AG09309 (cell line): Measurements from ENCODE around the gene SVEP1.

Source experiments
- DNase-seq: peaks from one replicate; pipeline ENCODE4 v3.0.0-alpha.2; 2010; ENCODE audit warnings: low read depth
- H3K4me3 ChIP-seq: 2 replicates; pipeline ENCODE4 v1.5.1; 2011; ENCODE audit warnings: mild to moderate bottlenecking, low read depth, low read length, moderate library complexity; ENCODE audit not compliant: control insufficient read depth
- CTCF ChIP-seq: IDR thresholded peaks from 2 replicates; pipeline ENCODE4 v1.5.1; 2011; ENCODE audit warnings: mild to moderate bottlenecking, low read depth, low read length, inconsistent platforms; ENCODE audit not compliant: insufficient read depth, control insufficient read depth; ENCODE audit errors: missing control alignments

The SVEP1 gene

GRCh38 chr9:110486218-110486617 lies 93.3 kb downstream of the SVEP1 start:
- no peak for DNase-seq
- no peak overlapping the region for H3K4me3 ChIP-seq
- TF ChIP-seq CTCF, result no peak

GRCh38 chr9:110479481-110479880 lies 100.1 kb downstream of the SVEP1 start:
- no peak overlapping the region for H3K4me3 ChIP-seq
- TF ChIP-seq CTCF, result no peak
- DNase-seq, result no peak

GRCh38 chr9:110476251-110476650 lies 103.3 kb downstream of the SVEP1 start:
- no peak for DNase-seq
- TF ChIP-seq CTCF, result no peak
- no peak overlapping the region for H3K4me3 ChIP-seq

- TF ChIP-seq CTCF, result no peak
- no peak overlapping the region for H3K4me3 ChIP-seq
- DNase-seq, result no peak
These were observed 107.4 kb downstream of the SVEP1 start for GRCh38 chr9:110472111-110472510.

GRCh38 chr9:110468950-110469349 lies 110.6 kb downstream of the SVEP1 start:
- no peak for DNase-seq
- no peak overlapping the region for H3K4me3 ChIP-seq
- no peak for TF ChIP-seq CTCF

- DNase-seq, result no peak
- no peak for TF ChIP-seq CTCF
- H3K4me3 ChIP-seq, result no peak overlapping the region
These were observed 114.4 kb downstream of the SVEP1 start for GRCh38 chr9:110465190-110465589.

GRCh38 chr9:110464321-110464720 lies 115.2 kb downstream of the SVEP1 start:
- TF ChIP-seq CTCF, result no peak
- DNase-seq, result no peak

More at GRCh38 chr9:110464321-110464720, 115.2 kb downstream of the SVEP1 start:
- no peak overlapping the region for H3K4me3 ChIP-seq
